Measurements from ENCODE around the gene ABCA4.

ABCA4 gene

GRCh38 chr1:94122201-94122970 is 1.4 kb upstream of the ABCA4 start:
- Histone ChIP-seq H3F3A (ENCODE audit: insufficient read depth, low read length) (no peaks in the 10 kb centered on the region), H3K27ac (ENCODE audit: low read length) (no peak overlapping the region), H2AFZ (ENCODE audit: low read length) (no peak overlapping the region), H3K4me3 (ENCODE audit: low read length) (no peak overlapping the region), H3K36me3 (replicated peaks; ENCODE audit: insufficient read depth, low read length) (no peaks in the 10 kb centered on the region), H4K20me1 (ENCODE audit: insufficient read depth, low read length) (no peaks in the 10 kb centered on the region), H3K27me3 (replicated peaks; ENCODE audit: insufficient read depth, low read length) (no peaks in the 10 kb centered on the region; the same call in none of the 2 replicates), H3K9ac (ENCODE audit: low read length) (no peak overlapping the region), H3K4me2 (ENCODE audit: low read depth, low read length) (no peak overlapping the region), H3K79me2 (ENCODE audit: low read length) (no peaks in the 10 kb centered on the region), H3K4me1 (ENCODE audit: low read length) (no peaks in the 10 kb centered on the region), H3K9me2 (replicated peaks; ENCODE audit: insufficient read depth, low read length) (no peaks in the 10 kb centered on the region), H3K9me3 (replicated peaks; ENCODE audit: insufficient read depth, low read length) (no peaks in the 10 kb centered on the region)
- no peak for TF ChIP-seq EZH2phosphoT487 (IDR thresholded peaks at IDR 0.05; ENCODE audit: low read length)
- TF ChIP-seq CTCF (IDR thresholded peaks at IDR 0.05; ENCODE audit: low read length) = no peak
- TF ChIP-seq EZH2 (optimal IDR thresholded peaks at IDR 0.05; ENCODE audit: low read depth, low read length) = no peak
- DNase-seq = no peak

- Histone ChIP-seq H2AFZ (ENCODE audit: low read length) (no peak overlapping the region), H3K4me1 (ENCODE audit: low read length) (no peaks in the 10 kb centered on the region), H3K79me2 (ENCODE audit: low read length) (no peaks in the 10 kb centered on the region), H3K27ac (ENCODE audit: low read length) (no peak overlapping the region), H3K4me2 (ENCODE audit: low read depth, low read length) (no peak overlapping the region), H3K27me3 (replicated peaks; ENCODE audit: insufficient read depth, low read length) (peaks cover 3% of the 10 kb centered on the region), H3K36me3 (replicated peaks; ENCODE audit: insufficient read depth, low read length) (no peaks in the 10 kb centered on the region), H3K9me2 (replicated peaks; ENCODE audit: insufficient read depth, low read length) (no peaks in the 10 kb centered on the region), H3K9ac (ENCODE audit: low read length) (no peak overlapping the region), H3K4me3 (ENCODE audit: low read length) (no peak overlapping the region), H4K20me1 (ENCODE audit: insufficient read depth, low read length) (no peaks in the 10 kb centered on the region), H3K9me3 (replicated peaks; ENCODE audit: insufficient read depth, low read length) (no peaks in the 10 kb centered on the region), H3F3A (ENCODE audit: insufficient read depth, low read length) (no peaks in the 10 kb centered on the region)
- no peak for TF ChIP-seq CTCF (IDR thresholded peaks at IDR 0.05; ENCODE audit: low read length)
- TF ChIP-seq EZH2 (optimal IDR thresholded peaks at IDR 0.05; ENCODE audit: low read depth, low read length) = no peak
- no peak for TF ChIP-seq EZH2phosphoT487 (IDR thresholded peaks at IDR 0.05; ENCODE audit: low read length)
- DNase-seq = no peak
Observed at GRCh38 chr1:94121411-94121821, 468 bp upstream of the ABCA4 start.

GRCh38 chr1:94120570-94120901 is 412 bp downstream of the ABCA4 start:
- Histone ChIP-seq H3K36me3 (replicated peaks; ENCODE audit: insufficient read depth, low read length) (no peaks in the 10 kb centered on the region), H3F3A (ENCODE audit: insufficient read depth, low read length) (no peaks in the 10 kb centered on the region), H3K27ac (ENCODE audit: low read length) (no peak overlapping the region), H4K20me1 (ENCODE audit: insufficient read depth, low read length) (no peaks in the 10 kb centered on the region), H3K79me2 (ENCODE audit: low read length) (no peaks in the 10 kb centered on the region), H3K4me3 (ENCODE audit: low read length) (no peak overlapping the region), H3K9me2 (replicated peaks; ENCODE audit: insufficient read depth, low read length) (no peaks in the 10 kb centered on the region), H3K4me2 (ENCODE audit: low read depth, low read length) (no peak overlapping the region), H3K9me3 (replicated peaks; ENCODE audit: insufficient read depth, low read length) (no peaks in the 10 kb centered on the region), H2AFZ (ENCODE audit: low read length) (no peak overlapping the region), H3K27me3 (replicated peaks; ENCODE audit: insufficient read depth, low read length) (peaks cover 10% of the 10 kb centered on the region), H3K9ac (ENCODE audit: low read length) (no peak overlapping the region), H3K4me1 (ENCODE audit: low read length) (no peaks in the 10 kb centered on the region)
- DNase-seq = no peak
- TF ChIP-seq EZH2phosphoT487 (IDR thresholded peaks at IDR 0.05; ENCODE audit: low read length) (no peak), CTCF (IDR thresholded peaks at IDR 0.05; ENCODE audit: low read length) (no peak), EZH2 (optimal IDR thresholded peaks at IDR 0.05; ENCODE audit: low read depth, low read length) (no peak)
